Psoas muscle (tissue), 8 donors: ENCODE measurements around the gene USP11. TPM values are rescaled to one million over a fixed set of nuclear protein-coding genes. Genes with fewer than 3 reads are reported as not detected.

ENCODE experiments used
- ATAC-seq, 4 donors: fragments of 200-7000 bp; cut with Tn5 transposase; one replicate each; pipeline ENCODE4 v1.9.1; 2020; ENCODE audit warnings: moderate library complexity in 3 of 4, mild to moderate bottlenecking in 2 of 4
- DNase-seq, 2 donors: peaks; one replicate each; pipeline ENCODE4 v3.0.0-alpha.2; 2020
- H3K27ac ChIP-seq: fragments of 200-600 bp; one replicate; pipeline ENCODE4 v1.8.0; 2022
- H3K27me3 ChIP-seq, 3 donors: fragments of 200-600 bp in 1 of 3; one replicate each; pipeline versions ENCODE4 v1.6.1 to v1.8.0; 2013 to 2022; ENCODE audit warnings: low read length in 2 of 3, mild to moderate bottlenecking in 2 of 3, moderate library complexity in 1 of 3; ENCODE audit not compliant: insufficient read depth in 3 of 3
- H3K36me3 ChIP-seq, 2 donors: fragments of 200-600 bp in 1 of 2; one replicate each; pipeline versions ENCODE4 v1.6.1 to v1.8.0; 2013 to 2022; ENCODE audit warnings: low read depth in 1 of 2, mild to moderate bottlenecking in 1 of 2, moderate library complexity in 1 of 2; ENCODE audit not compliant: insufficient read depth in 1 of 2
- H3K4me1 ChIP-seq: fragments of 200-600 bp; one replicate; pipeline ENCODE4 v1.8.0; 2022
- H3K4me3 ChIP-seq: fragments of 200-600 bp; one replicate; pipeline ENCODE4 v1.8.0; 2022; ENCODE audit warnings: mild to moderate bottlenecking
- H3K9me3 ChIP-seq: fragments of 200-600 bp; one replicate; pipeline ENCODE4 v1.8.0; 2022
- WGBS, 3 donors: extraction: QIAGEN DNeasy Blood & Tissue Kit; methylation state at CpG; one replicate each; pipeline versions ENCODE4 v1.1.6 to v1.1.7; 2013; 5-methylcytosine and 5-hydroxymethylcytosine counted together
- intact Hi-C, 2 donors: fragments of 100-400 bp; cut with DNase I; formaldehyde crosslinking; loops; one replicate each; pipeline versions ENCODE4 v1.11.0 to v1.14.2; 2022
- polyA plus RNA-seq, 3 donors: library from polyadenylated mRNA; stranded (reverse); fragments of 200-250 nt; gene quantifications; one replicate each; pipeline ENCODE4 v1.2.3, GENCODE V29; 2013
- total RNA-seq, 4 donors: library from RNA; stranded (reverse); fragmentation: NEBNext Ultra II Directional in 2 of 4; extraction: Animal tissue kit (Norgen Biotek cat#: 25700) in 2 of 4; gene quantifications; one replicate each; pipeline versions ENCODE4 v1.2.1 to v1.2.4, GENCODE V29; 2021 to 2023
- TF ChIP-seq, protein P1 (sequence below): fragments of 200-600 bp; IDR thresholded peaks from one replicate; pipeline ENCODE4 v1.8.0; 2022; ENCODE audit warnings: antibody characterized with exemption
- donor health status: healthy with polysubstance abuse.
- donor health status: DM: no; HTN: no; CAD: no; lungs with moderate emphysema.
- donor health status: Bipolar disorder and iron deficiency.
- donor health status: healthy.
- donor health status: DM: yes; HTN: yes; CAD: no.
- donor health status: DM: no; HTN: no; CAD: no.
- donor health status: DM: no; HTN: no; CAD: no.
- donor health status: DM: yes; HTN: yes; CAD: no.

Gene USP11
- total and polyA plus RNA-seq, 7 donors = 16.1 to 50.7 (median 30.7) TPM

DNA sequence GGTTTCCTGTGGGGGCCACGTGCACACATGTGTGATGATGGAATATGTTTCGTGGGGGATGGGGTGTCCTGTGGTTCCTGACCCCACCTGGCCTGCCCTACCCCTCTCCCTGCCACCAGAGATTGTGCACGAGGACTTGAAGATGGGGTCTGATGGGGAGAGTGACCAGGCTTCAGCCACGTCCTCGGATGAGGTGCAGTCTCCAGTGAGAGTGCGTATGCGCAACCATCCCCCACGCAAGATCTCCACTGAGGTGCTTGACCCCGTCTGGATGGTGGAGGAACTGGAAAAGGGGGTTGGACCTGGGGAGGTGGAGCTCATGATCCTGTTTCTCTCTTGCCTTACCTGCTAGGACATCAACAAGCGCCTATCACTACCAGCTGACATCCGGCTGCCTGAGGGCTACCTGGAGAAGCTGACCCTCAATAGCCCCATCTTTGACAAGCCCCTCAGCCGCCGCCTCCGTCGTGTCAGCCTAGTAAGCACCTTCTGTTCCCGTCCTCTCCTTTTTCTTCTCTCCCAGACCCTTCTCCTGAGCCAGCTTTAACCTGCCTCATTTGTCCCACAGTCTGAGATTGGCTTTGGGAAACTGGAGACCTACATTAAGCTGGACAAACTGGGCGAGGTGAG is 8.4 kb upstream of the USP11 start:
- 88 to 93% (median 89%) methylated on average over 17 of the region's 17 CpGs for WGBS, 3 donors
- Histone ChIP-seq H3K36me3 (peaks cover 5 to 65% of the 10 kb centered on the region in 2 donors), H3K27me3 (no peaks in the 10 kb centered on the region), H3K4me1 (peaks cover 7% of the 10 kb centered on the region), H3K27ac (no peak overlapping the region), H3K4me3 (no peak overlapping the region), H3K9me3 (no peaks in the 10 kb centered on the region)
- peak in 1 of 2 donors; percentile 34 for DNase-seq
- intact Hi-C loops = no loop called here
- ATAC-seq = no peak
- TF ChIP-seq, protein P1, sequence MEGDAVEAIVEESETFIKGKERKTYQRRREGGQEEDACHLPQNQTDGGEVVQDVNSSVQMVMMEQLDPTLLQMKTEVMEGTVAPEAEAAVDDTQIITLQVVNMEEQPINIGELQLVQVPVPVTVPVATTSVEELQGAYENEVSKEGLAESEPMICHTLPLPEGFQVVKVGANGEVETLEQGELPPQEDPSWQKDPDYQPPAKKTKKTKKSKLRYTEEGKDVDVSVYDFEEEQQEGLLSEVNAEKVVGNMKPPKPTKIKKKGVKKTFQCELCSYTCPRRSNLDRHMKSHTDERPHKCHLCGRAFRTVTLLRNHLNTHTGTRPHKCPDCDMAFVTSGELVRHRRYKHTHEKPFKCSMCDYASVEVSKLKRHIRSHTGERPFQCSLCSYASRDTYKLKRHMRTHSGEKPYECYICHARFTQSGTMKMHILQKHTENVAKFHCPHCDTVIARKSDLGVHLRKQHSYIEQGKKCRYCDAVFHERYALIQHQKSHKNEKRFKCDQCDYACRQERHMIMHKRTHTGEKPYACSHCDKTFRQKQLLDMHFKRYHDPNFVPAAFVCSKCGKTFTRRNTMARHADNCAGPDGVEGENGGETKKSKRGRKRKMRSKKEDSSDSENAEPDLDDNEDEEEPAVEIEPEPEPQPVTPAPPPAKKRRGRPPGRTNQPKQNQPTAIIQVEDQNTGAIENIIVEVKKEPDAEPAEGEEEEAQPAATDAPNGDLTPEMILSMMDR = no peak

DNA sequence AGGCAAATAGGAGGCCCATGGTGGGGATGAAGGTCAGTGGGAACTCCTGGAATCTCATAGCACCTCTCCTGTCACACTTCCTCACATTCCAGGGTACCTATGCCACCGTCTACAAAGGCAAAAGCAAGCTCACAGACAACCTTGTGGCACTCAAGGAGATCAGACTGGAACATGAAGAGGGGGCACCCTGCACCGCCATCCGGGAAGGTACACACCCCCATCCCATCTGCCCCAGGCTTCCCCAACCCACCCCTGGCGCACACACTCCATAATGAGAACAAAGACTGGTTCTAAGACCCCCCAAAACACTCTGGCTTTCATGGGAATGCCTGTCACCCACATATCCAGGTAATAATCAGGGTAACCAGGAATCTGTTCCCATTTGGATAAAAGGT is 7.9 kb upstream of the USP11 start:
- Histone ChIP-seq H3K4me3 (no peak overlapping the region), H3K27me3 (no peaks in the 10 kb centered on the region), H3K36me3 (peaks cover 5 to 70% of the 10 kb centered on the region in 2 donors), H3K9me3 (no peaks in the 10 kb centered on the region), H3K27ac (no peak overlapping the region), H3K4me1 (peaks cover 2% of the 10 kb centered on the region)
- DNase-seq = no peak
- TF ChIP-seq, protein P1 = no peak
- intact Hi-C loops = no loop called here
- 86 to 93% (median 92%) methylated on average over 4 of the region's 4 CpGs for WGBS, 3 donors
- ATAC-seq = no peak

DNA sequence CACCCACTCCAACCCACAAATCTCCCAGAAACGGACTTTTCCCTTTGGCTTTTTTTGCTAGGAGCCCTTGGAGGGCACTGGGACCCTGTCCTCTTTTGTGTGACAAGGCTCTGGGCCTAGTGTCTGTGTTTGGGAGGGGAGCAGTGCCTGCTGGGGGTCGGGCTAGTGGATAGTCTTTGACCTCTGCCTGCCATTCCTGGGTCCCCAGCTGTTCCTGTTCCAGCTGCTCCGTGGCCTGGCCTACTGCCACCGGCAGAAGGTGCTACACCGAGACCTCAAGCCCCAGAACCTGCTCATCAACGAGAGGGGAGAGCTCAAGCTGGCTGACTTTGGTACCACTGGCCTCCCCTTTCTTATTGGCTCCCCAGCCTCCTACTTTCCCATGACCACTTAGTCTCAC is 6.7 kb upstream of the USP11 start:
- DNase-seq (peak in 1 of 2 donors; percentile 30), ATAC-seq (no peak)
- H3K9me3 ChIP-seq = no peaks in the 10 kb centered on the region
- TF ChIP-seq, protein P1 = no peak
- intact Hi-C loops = no loop called here
- peaks cover 5 to 70% of the 10 kb centered on the region in 2 donors for H3K36me3 ChIP-seq
- H3K4me3 ChIP-seq = no peak overlapping the region
- H3K4me1 ChIP-seq = no peaks in the 10 kb centered on the region
- WGBS, 3 donors = 64 to 78% (median 75%) methylated on average over 3 to 6 of the region's 6 CpGs
- H3K27me3 ChIP-seq = no peaks in the 10 kb centered on the region
- H3K27ac ChIP-seq = no peak overlapping the region

DNA sequence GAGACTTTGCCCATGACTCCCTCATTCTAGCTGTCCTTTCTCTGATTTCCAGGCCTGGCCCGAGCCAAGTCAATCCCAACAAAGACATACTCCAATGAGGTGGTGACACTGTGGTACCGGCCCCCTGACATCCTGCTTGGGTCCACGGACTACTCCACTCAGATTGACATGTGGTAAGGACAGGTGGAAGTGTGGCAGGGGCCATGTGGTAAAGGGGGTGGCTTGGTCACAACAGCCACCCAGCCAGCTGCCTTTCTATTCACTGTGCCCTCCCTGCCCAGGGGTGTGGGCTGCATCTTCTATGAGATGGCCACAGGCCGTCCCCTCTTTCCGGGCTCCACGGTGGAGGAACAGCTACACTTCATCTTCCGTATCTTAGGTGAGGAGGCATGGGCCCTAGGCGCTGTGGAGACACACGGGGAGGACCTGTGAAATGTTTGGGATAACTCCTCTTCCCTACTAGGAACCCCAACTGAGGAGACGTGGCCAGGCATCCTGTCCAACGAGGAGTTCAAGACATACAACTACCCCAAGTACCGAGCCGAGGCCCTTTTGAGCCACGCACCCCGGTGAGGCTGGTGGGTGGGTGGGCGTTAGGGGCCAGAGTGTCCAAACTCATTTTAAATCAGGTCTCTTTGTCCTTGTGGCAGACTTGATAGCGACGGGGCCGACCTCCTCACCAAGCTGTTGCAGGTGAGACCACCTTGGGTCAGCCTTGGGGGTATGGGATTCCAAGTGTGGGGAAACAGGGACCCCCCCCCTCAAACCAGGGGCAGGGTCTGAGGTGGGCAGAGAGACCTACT is 6.1 kb upstream of the USP11 start:
- DNase-seq (no peak), ATAC-seq (no peak)

More for the DNA sequence above, 6.1 kb upstream of the USP11 start:
- TF ChIP-seq, protein P1 = no peak
- Histone ChIP-seq H3K4me1 (no peaks in the 10 kb centered on the region), H3K27ac (no peak overlapping the region), H3K4me3 (no peak overlapping the region), H3K27me3 (no peaks in the 10 kb centered on the region), H3K9me3 (no peaks in the 10 kb centered on the region), H3K36me3 (peaks cover 5 to 70% of the 10 kb centered on the region in 2 donors)
- intact Hi-C loops = no loop called here
- 86 to 91% (median 90%) methylated on average over 19 of the region's 19 CpGs for WGBS, 3 donors
